HG03097 (cell line): Measurements from ENCODE around the gene TSPAN11.

Experiments used
- ATAC-seq: cut with Tn5 transposase; IDR thresholded peaks from one replicate; pipeline ENCODE4 v1.9.1; 2021; ENCODE audit not compliant: unreplicated experiment, low FRiP score

Gene TSPAN11

DNA sequence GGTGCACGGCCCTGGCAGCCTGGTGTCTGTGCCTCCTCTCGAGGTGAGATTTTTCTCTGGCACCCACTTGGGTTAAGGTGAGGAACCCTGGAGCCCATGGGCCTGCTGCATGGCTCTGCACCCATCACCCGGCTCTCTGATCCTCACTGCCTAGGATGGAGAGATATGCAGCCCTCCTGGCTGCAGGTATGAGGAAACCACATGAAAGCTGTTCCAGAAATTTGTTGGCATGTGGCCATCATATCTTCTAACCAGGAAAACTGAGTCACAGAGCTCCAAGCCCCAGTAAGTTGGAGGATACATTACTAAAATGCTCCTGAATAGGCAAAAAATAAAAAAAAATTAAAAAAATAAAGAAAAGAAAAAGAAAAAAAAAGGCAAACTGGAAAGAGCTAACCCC, 107.8 kb downstream of the TSPAN11 start:
- ATAC-seq: no peak

- no peak for ATAC-seq
Observed at GRCh38 chr12:31035226-31035625, 108.7 kb downstream of the TSPAN11 start.

DNA sequence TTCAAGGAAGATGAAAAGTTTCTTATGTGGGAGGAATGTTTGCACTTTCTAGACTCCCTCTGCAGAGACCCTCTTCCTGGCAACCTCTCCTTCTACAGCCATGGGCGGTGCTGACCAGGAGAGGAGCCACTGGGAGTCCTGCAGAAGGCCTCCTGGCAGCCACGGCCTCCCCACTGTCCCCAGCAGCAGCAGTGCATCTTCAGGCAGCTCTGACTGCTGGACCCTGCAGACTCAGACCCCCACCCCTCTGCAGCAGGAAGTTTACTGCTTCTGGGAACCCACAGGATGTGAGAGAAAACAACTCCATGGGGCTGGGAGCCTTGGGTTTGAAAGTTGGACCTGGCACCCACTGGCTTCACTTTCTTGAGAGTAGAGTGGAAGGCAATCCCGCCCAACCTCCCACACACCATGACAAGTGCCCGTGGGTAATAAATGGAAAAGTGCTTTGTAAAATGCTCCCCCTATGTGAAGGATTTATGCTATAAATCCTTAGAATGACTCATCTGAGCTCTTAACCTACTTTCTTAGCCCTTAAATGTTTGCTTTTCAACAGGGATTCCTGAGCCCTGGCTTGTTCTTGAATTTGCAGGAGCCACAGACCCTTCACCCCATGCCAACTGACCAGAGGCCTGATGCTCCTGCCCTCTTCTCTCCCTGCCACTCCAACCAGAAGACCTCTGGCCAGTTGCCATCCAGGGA, 109.6 kb downstream of the TSPAN11 start:
- no peak for ATAC-seq

DNA sequence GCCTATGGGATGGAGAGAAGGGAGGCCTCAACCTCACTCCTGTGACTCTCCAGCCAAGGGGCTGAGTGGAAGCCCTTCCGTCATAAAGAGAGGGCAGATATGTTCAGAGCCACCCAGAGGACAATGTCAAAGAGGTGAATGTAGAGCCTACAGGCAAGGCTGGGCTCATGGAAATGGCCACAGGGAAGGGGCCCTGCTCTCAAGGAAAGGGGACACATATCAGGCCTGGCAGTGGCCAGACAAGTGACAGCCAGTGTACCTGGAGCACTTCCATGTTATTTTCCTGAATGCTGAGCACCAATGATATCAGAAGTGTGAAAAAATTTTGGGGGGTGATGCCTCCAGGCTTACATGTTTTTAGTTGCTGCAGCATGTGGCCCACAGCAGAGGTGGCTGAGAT, 110.5 kb downstream of the TSPAN11 start:
- ATAC-seq: no peak

DNA sequence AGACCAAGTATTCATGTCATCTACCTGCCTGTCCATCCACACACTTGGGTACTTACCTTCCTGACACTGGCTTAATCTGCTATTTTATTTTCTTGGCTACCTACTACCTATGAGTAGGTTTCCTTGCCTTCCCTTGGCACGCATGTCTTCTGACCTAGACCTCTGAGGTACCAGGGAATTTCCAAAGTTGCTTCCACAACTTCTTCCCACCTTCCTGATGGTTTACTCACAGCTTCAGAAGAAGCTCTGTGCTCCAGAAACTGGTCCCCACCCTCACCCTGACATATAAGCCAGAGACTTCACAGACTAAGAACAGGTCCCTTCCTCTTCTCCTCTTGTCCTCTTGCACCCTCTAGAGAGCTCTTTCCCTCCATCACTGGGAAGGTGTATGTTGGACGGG, 111.4 kb downstream of the TSPAN11 start:
- no peak for ATAC-seq

- no peak for ATAC-seq
Observed at GRCh38 chr12:31041033-31041564, 114.6 kb downstream of the TSPAN11 start.
